IMR-90 (cell line): ENCODE results near the gene HOXD3. TPM values are rescaled to one million over a fixed set of nuclear protein-coding genes. Genes with fewer than 3 reads are reported as not detected.

Experiments used
- ATAC-seq: fragments of 200-7000 bp; cut with Tn5 transposase; 2 replicates; pipeline ENCODE4 v1.9.1; 2020; ENCODE audit warnings: low read depth, mild to moderate bottlenecking, moderate library complexity
- BruUV-seq: library from RNA; stranded (reverse); fragments of 400-500 nt; replicated peaks from 2 replicates; lab custom pipeline; 2021; lab: Mats Ljungman, UMichigan
- CTCF ChIA-PET: fragments of 300-600 bp; formaldehyde crosslinking; extraction: SDS; loops from one replicate; lab custom pipeline; 2021; ENCODE audit warnings: antibody characterized with exemption; lab: Yijun Ruan, JAX
- POLR2A ChIA-PET: fragments of 300-600 bp; sonication (Branson Sonifier 250); formaldehyde crosslinking; loops from one replicate; lab custom pipeline; 2022; ENCODE audit warnings: antibody characterized with exemption; ENCODE audit not compliant: unreplicated experiment; lab: Charles Lee
- DNase-seq: peaks from one replicate; pipeline ENCODE4 v3.0.0; 2013
- H2AFZ ChIP-seq: replicated peaks from 2 replicates; pipeline ENCODE3; 2013; ENCODE audit warnings: low read length, mild to moderate bottlenecking; ENCODE audit not compliant: poor library complexity
- H2AK5ac ChIP-seq: 2 replicates; pipeline ENCODE4 v1.6.1; 2013; ENCODE audit warnings: low read depth, low read length, inconsistent platforms
- H2AK9ac ChIP-seq: replicated peaks from 2 replicates; pipeline ENCODE3; 2013; ENCODE audit warnings: mild to moderate bottlenecking, low read depth, low read length, moderate library complexity; ENCODE audit not compliant: poor library complexity
- H2BK120ac ChIP-seq: 2 replicates; pipeline ENCODE4 v1.6.1; 2013; ENCODE audit warnings: low read depth, low read length, inconsistent platforms
- H2BK15ac ChIP-seq: 3 replicates; pipeline ENCODE4 v1.6.1; 2013; ENCODE audit warnings: low read depth, low read length, inconsistent platforms
- H2BK20ac ChIP-seq: 2 replicates; pipeline ENCODE4 v1.6.1; 2013; ENCODE audit warnings: low read depth, mild to moderate bottlenecking, inconsistent platforms, low read length, moderate library complexity
- H2BK5ac ChIP-seq: 2 replicates; pipeline ENCODE4 v1.6.1; 2013; ENCODE audit warnings: mild to moderate bottlenecking, low read depth, low read length, inconsistent platforms; ENCODE audit not compliant: poor library complexity, severe bottlenecking
- H3K14ac ChIP-seq: replicated peaks from 2 replicates; pipeline ENCODE4 v1.6.1; 2013; ENCODE audit warnings: low read depth, low read length, inconsistent platforms
- H3K18ac ChIP-seq: 2 replicates; pipeline ENCODE4 v1.6.1; 2013; ENCODE audit warnings: low read depth, low read length, control low read depth
- H3K23ac ChIP-seq: 2 replicates; pipeline ENCODE4 v1.6.1; 2013; ENCODE audit warnings: low read depth, low read length, inconsistent platforms
- H3K27ac ChIP-seq: 2 replicates; pipeline ENCODE4 v1.5.1; 2013; ENCODE audit warnings: mild to moderate bottlenecking, control low read depth, low read length; ENCODE audit not compliant: insufficient read depth
- H3K27me3 ChIP-seq: 2 replicates; pipeline ENCODE4 v1.6.1; 2013; ENCODE audit warnings: low read length; ENCODE audit not compliant: control insufficient read depth, insufficient read depth
- H3K36me3 ChIP-seq: 2 replicates; pipeline ENCODE4 v1.6.1; 2013; ENCODE audit warnings: low read length, mixed read lengths; ENCODE audit not compliant: control insufficient read depth, insufficient read depth
- H3K4ac ChIP-seq: 2 replicates; pipeline ENCODE4 v1.6.1; 2013; ENCODE audit warnings: low read depth, low read length, inconsistent platforms
- H3K4me1 ChIP-seq: 2 replicates; pipeline ENCODE4 v1.6.1; 2013; ENCODE audit warnings: low read length, mixed read lengths; ENCODE audit not compliant: control insufficient read depth, insufficient read depth
- H3K4me2 ChIP-seq: 2 replicates; pipeline ENCODE4 v1.6.1; 2013; ENCODE audit warnings: low read depth, mild to moderate bottlenecking, control low read depth, low read length, moderate library complexity
- H3K4me3 ChIP-seq: 2 replicates; pipeline ENCODE4 v1.5.1; 2013; ENCODE audit warnings: low read depth, mild to moderate bottlenecking, control low read depth, low read length, moderate library complexity; ENCODE audit not compliant: insufficient read depth
- H3K56ac ChIP-seq: 2 replicates; pipeline ENCODE4 v1.6.1; 2013; ENCODE audit warnings: low read length, inconsistent platforms; ENCODE audit not compliant: insufficient read depth; ENCODE audit errors: extremely low read depth
- H3K79me1 ChIP-seq, 2 experiments: 2 replicates each; pipeline ENCODE4 v1.6.1; 2013; ENCODE audit warnings: low read length in 2 of 2, inconsistent platforms in 1 of 2, low read depth in 1 of 2
- H3K9ac ChIP-seq: 2 replicates; pipeline ENCODE4 v1.6.1; 2013; ENCODE audit warnings: low read depth, low read length, control low read depth
- H3K9me1 ChIP-seq: 2 replicates; pipeline ENCODE4 v1.6.1; 2013; ENCODE audit warnings: low read length, inconsistent platforms; ENCODE audit not compliant: insufficient read depth
- H3K9me3 ChIP-seq: 2 replicates; pipeline ENCODE4 v1.6.1; 2013; ENCODE audit warnings: low read length; ENCODE audit not compliant: control insufficient read depth, insufficient read depth
- H4K20me1 ChIP-seq: 2 replicates; pipeline ENCODE4 v1.6.1; 2013; ENCODE audit warnings: low read length, inconsistent platforms; ENCODE audit not compliant: insufficient read depth
- H4K5ac ChIP-seq: 2 replicates; pipeline ENCODE4 v1.6.1; 2013; ENCODE audit warnings: mild to moderate bottlenecking, low read depth, low read length, control low read depth
- H4K8ac ChIP-seq, 2 experiments: 2 replicates each; pipeline ENCODE4 v1.6.1; 2013; ENCODE audit warnings: low read depth in 2 of 2, low read length in 2 of 2, control low read depth in 1 of 2, inconsistent platforms in 1 of 2
- H4K91ac ChIP-seq: 2 replicates; pipeline ENCODE4 v1.6.1; 2013; ENCODE audit warnings: low read depth, low read length, inconsistent platforms; ENCODE audit not compliant: insufficient read depth
- BHLHE40 ChIP-seq: fragments of 150-350 bp; IDR thresholded peaks from 2 replicates; pipeline ENCODE4 v1.6.1; 2016; ENCODE audit warnings: mild to moderate bottlenecking, low read depth, low read length
- CHD1 ChIP-seq: IDR thresholded peaks from 2 replicates; pipeline ENCODE4 v1.6.1; 2012; ENCODE audit warnings: low read depth, low read length, improper control_type of control experiment
- ELK1 ChIP-seq: fragments of 150-350 bp; IDR thresholded peaks from 2 replicates; pipeline ENCODE4 v1.6.1; 2016; ENCODE audit warnings: low read depth, mild to moderate bottlenecking, low read length, moderate library complexity, borderline replicate concordance
- FOS ChIP-seq: fragments of 150-350 bp; IDR thresholded peaks from 2 replicates; pipeline ENCODE4 v1.6.1; 2016; ENCODE audit warnings: low read depth, low read length
- MAZ ChIP-seq: IDR thresholded peaks from 2 replicates; pipeline ENCODE4 v1.6.1; 2012; ENCODE audit warnings: low read depth, mild to moderate bottlenecking, low read length, improper control_type of control experiment, moderate library complexity, borderline replicate concordance
- MXI1 ChIP-seq: IDR thresholded peaks from 2 replicates; pipeline ENCODE4 v1.6.1; 2012; ENCODE audit warnings: low read depth, mild to moderate bottlenecking, low read length, moderate library complexity, borderline replicate concordance
- NFE2L2 ChIP-seq: fragments of 150-350 bp; IDR thresholded peaks from 2 replicates; pipeline ENCODE4 v1.6.1; 2016; ENCODE audit warnings: low read depth, mild to moderate bottlenecking, low read length
- POLR2A ChIP-seq: IDR thresholded peaks from 2 replicates; pipeline ENCODE4 v1.6.1; 2012; ENCODE audit warnings: mild to moderate bottlenecking, low read depth, low read length
- RAD21 ChIP-seq: IDR thresholded peaks from 2 replicates; pipeline ENCODE4 v1.6.1; 2012; ENCODE audit warnings: low read length, improper control_type of control experiment
- RCOR1 ChIP-seq: IDR thresholded peaks from 2 replicates; pipeline ENCODE4 v1.6.1; 2012; ENCODE audit warnings: mild to moderate bottlenecking, low read length, improper control_type of control experiment; ENCODE audit not compliant: insufficient replicate concordance
- RFX5 ChIP-seq: IDR thresholded peaks from 2 replicates; pipeline ENCODE4 v1.8.0; 2012; ENCODE audit warnings: low read depth, mild to moderate bottlenecking, low read length, moderate library complexity
- SMC3 ChIP-seq: fragments of 150-350 bp; IDR thresholded peaks from 2 replicates; pipeline ENCODE4 v1.6.1; 2016; ENCODE audit warnings: low read depth, mild to moderate bottlenecking, antibody characterized with exemption, low read length, moderate library complexity
- WGBS, 2 experiments: methylation state at CpG; one replicate each; pipeline versions ENCODE4 v1.1.5 to v1.1.7; 2013; ENCODE audit warnings: missing lambda C conversion rate in 2 of 2; ENCODE audit not compliant: insufficient read length in 1 of 2; ENCODE audit errors: extremely low coverage in 2 of 2; 5-methylcytosine and 5-hydroxymethylcytosine counted together
- dilution Hi-C: fragments of 300-500 bp; cut with HindIII; formaldehyde crosslinking; loops from one replicate; pipeline ENCODE4 v1.14.3; 2018; ENCODE audit warnings: low sequenced_read_pairs; ENCODE audit not compliant: unreplicated experiment
- in situ Hi-C: fragments of 300-500 bp; cut with MboI; formaldehyde crosslinking; loops from 3 replicates; pipeline ENCODE4 v1.14.3; 2019; ENCODE audit warnings: low sequenced_read_pairs, inconsistent platforms, mixed read lengths
- intact Hi-C: fragments of 100-400 bp; cut with micrococcal nuclease; formaldehyde crosslinking; loops from 2 replicates; pipeline ENCODE4 v1.10.0; 2022
- polyA plus RNA-seq, 3 experiments: library from polyadenylated mRNA; depleted of rRNA; stranded (reverse); fragments of >200 nt; gene quantifications; 2 replicates each; pipeline ENCODE4 v1.2.3, GENCODE V29; 2012; ENCODE audit warnings: low replicate concordance in 1 of 3
- total RNA-seq: library from RNA; depleted of rRNA; stranded (reverse); fragments of >200 nt; gene quantifications from 2 replicates; pipeline ENCODE4 v1.2.3, GENCODE V29; 2012
- TF ChIP-seq, protein P1 (sequence below): fragments of 150-350 bp; IDR thresholded peaks from 2 replicates; pipeline ENCODE4 v1.6.1; 2017; ENCODE audit warnings: mild to moderate bottlenecking, antibody characterized with exemption, low read length, low read depth
- TF ChIP-seq, protein P2 (sequence below): conservative IDR thresholded peaks from 2 replicates; pipeline ENCODE4 v1.5.1; 2012; ENCODE audit warnings: mild to moderate bottlenecking, low read depth, low read length, improper control_type of control experiment

The HOXD3 gene
- total and polyA plus RNA-seq, 2 of the 4 experiments (the other 2 are of a cell fraction), result not detected

DNA sequence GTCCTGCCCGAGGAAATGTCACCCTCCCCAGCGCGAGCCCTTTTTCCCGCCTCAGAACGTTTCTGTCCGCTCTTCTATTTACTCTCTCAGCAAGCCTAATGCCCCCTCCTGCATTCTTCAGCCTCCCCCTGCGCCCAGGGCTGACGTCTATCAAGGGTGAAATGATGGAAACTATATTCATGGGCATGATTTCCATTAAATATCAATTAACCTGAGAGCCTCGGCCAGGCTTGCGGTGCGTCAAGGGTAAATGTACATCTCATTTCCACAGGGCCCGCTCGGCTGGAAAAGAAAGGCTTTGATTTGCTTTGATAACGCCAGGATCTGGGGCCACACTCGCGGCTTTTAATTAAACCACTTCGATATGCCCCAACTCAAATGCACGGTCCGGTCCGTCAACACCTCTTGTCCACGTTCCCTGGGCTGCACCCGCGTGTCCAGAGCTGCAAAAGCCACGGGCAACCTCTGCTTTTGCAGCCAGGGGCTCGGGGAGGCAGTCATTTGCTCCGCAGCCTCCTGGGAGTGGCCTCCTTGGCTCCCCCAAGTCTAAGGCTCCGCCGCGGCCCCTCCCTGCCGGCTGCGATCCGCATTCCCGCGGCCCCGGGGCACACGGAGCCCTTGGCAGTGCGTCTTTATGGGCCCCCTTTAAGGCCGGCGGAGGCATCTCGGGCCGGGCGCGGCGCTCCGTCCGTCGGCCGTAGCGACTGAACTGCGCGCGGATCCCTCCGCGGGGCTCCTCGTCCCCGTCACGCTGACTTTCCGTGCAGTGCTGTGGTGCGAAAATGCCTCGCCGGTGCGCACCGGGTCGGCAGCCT, 27.9 kb upstream of the HOXD3 start, which contains the start of gene HOXD8:
TSS of gene HOXD8 (plus strand) at position 724 of the 815 bp plus-strand sequence. CDS start 662 bp downstream, outside the sequence.
- Histone ChIP-seq H2AK9ac (no peak within 1 kb of the TSS), H2AK5ac (no peak within 1 kb of the TSS), H2BK5ac (no peak within 1 kb of the TSS), H2BK120ac (no peak within 1 kb of the TSS), H2AFZ (peak within 1 kb of the TSS; percentile 70), H3K79me1 (no peaks in the 10 kb centered on the region), H3K4me2 (peak within 1 kb of the TSS; percentile 28; the same call in 1 of the 2 replicates), H3K18ac (no peak within 1 kb of the TSS), H3K14ac (no peak within 1 kb of the TSS), H4K91ac (no peak within 1 kb of the TSS), H3K27ac (no peak within 1 kb of the TSS), H3K27me3 (peaks cover 87% of the 10 kb centered on the region), H3K56ac (no peak within 1 kb of the TSS), H2BK20ac (no peak within 1 kb of the TSS), H3K4me3 (peak within 1 kb of the TSS; percentile 7; the same call in 1 of the 2 replicates), H4K5ac (no peak within 1 kb of the TSS), H4K8ac (no peak within 1 kb of the TSS), H3K9ac (no peak within 1 kb of the TSS), H3K4ac (no peak within 1 kb of the TSS), H3K23ac (no peak within 1 kb of the TSS; the same call in 1 of the 2 replicates), H3K4me1 (no peaks in the 10 kb centered on the region), H3K9me1 (no peaks in the 10 kb centered on the region), H3K9me3 (no peaks in the 10 kb centered on the region; the same call in none of the 2 replicates), H4K20me1 (no peaks in the 10 kb centered on the region), H2BK15ac (no peak within 1 kb of the TSS), H3K36me3 (no peaks in the 10 kb centered on the region)
- in situ Hi-C loops, result loop anchor here (5.0 to 10.0 kb wide), 4 partner anchors 326 to 1026 kb away; no protein-coding TSS in a partner anchor
- ATAC-seq, result peak; percentile 21
- CTCF ChIA-PET, result interaction anchor here (3.0 to 3.7 kb wide), 2 partner anchors 425 to 1019 kb away, joined by 19 to 22 read pairs; no protein-coding TSS in a partner anchor
- BruUV-seq, result no TSS peak
- peak; percentile 9 for DNase-seq
- TF ChIP-seq BHLHE40, result no peak
- TF ChIP-seq RFX5, result no peak
- TF ChIP-seq ELK1, result no peak
- no peak for TF ChIP-seq MAZ
- no peak for TF ChIP-seq FOS
- TF ChIP-seq CHD1, result no peak
- TF ChIP-seq RCOR1, result no peak
- TF ChIP-seq POLR2A, result no peak
- no peak for TF ChIP-seq RAD21
- TF ChIP-seq NFE2L2, result no peak
- TF ChIP-seq, protein P1, sequence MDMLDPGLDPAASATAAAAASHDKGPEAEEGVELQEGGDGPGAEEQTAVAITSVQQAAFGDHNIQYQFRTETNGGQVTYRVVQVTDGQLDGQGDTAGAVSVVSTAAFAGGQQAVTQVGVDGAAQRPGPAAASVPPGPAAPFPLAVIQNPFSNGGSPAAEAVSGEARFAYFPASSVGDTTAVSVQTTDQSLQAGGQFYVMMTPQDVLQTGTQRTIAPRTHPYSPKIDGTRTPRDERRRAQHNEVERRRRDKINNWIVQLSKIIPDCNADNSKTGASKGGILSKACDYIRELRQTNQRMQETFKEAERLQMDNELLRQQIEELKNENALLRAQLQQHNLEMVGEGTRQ, result no peak
- TF ChIP-seq MXI1, result no peak
- TF ChIP-seq SMC3, result no peak
- TF ChIP-seq, protein P2, sequence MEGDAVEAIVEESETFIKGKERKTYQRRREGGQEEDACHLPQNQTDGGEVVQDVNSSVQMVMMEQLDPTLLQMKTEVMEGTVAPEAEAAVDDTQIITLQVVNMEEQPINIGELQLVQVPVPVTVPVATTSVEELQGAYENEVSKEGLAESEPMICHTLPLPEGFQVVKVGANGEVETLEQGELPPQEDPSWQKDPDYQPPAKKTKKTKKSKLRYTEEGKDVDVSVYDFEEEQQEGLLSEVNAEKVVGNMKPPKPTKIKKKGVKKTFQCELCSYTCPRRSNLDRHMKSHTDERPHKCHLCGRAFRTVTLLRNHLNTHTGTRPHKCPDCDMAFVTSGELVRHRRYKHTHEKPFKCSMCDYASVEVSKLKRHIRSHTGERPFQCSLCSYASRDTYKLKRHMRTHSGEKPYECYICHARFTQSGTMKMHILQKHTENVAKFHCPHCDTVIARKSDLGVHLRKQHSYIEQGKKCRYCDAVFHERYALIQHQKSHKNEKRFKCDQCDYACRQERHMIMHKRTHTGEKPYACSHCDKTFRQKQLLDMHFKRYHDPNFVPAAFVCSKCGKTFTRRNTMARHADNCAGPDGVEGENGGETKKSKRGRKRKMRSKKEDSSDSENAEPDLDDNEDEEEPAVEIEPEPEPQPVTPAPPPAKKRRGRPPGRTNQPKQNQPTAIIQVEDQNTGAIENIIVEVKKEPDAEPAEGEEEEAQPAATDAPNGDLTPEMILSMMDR, result no peak
- dilution Hi-C loops, result no loop called here
- 0% methylated on average over 5 of the region's 64 CpGs; no CpG with 5 or more reads in 1 of the 2 experiments for WGBS, 2 experiments
- intact Hi-C loops, result no loop called here
- POLR2A ChIA-PET, result no interaction called here
